ENCODE data around the gene PTPRN2.
"Not testable (repeated sequence)": the region's sequence is repeated elsewhere in the genome, so short reads cannot be mapped to it uniquely, and the experiment has no call there.

Gene PTPRN2

DNA sequence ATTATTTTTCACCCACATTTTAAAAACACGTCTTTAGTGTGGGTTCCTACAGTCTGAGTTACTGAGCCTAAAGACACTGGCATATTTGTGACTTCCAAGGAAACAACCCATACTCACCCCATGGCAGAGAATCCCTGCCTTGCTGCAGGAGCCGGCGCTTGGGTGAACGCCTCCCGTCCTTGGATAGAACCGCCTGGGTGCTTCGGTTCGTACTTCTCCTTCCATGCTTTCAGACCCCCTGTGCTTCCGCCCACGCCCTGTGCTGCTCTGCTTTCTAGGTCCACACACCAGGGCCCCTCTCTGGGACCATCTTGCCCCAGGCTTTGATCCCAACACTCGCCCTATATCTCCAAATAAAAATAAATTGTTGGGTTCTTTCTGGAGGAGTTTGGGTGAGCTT, 125.8 kb downstream of the PTPRN2 start:
- in situ Hi-C loops (cut with MboI; ENCODE audit: low pct_unique_long_range_greater_than_20kb, low sequenced_read_pairs, unreplicated experiment): no loop called here
- TF ChIP-seq, protein P1, sequence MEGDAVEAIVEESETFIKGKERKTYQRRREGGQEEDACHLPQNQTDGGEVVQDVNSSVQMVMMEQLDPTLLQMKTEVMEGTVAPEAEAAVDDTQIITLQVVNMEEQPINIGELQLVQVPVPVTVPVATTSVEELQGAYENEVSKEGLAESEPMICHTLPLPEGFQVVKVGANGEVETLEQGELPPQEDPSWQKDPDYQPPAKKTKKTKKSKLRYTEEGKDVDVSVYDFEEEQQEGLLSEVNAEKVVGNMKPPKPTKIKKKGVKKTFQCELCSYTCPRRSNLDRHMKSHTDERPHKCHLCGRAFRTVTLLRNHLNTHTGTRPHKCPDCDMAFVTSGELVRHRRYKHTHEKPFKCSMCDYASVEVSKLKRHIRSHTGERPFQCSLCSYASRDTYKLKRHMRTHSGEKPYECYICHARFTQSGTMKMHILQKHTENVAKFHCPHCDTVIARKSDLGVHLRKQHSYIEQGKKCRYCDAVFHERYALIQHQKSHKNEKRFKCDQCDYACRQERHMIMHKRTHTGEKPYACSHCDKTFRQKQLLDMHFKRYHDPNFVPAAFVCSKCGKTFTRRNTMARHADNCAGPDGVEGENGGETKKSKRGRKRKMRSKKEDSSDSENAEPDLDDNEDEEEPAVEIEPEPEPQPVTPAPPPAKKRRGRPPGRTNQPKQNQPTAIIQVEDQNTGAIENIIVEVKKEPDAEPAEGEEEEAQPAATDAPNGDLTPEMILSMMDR (IDR thresholded peaks at IDR 0.05; ENCODE audit: extremely low read depth, insufficient read depth, missing control alignments): no peak
- no peak for DNase-seq (ENCODE audit: low spot score)

DNA sequence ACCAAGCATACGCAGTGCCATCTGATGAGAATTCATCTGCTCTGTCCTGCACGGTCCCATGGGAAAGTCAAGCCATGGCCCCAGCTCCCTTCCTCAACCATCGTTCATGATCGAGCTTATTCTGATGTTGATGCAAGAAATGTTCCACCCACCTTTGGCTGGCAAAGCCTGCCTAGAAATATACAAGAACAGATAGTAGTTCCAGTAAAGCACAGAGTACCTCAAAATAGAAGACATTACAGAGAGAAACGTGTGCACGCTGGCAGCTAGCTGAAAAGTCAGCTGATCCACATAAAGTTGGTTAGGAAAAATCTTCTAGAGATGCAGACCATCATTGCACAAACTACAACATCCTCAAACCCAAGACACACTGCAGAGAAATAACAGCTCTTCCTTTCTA, 127.0 kb downstream of the PTPRN2 start:
- in situ Hi-C loops (cut with MboI; ENCODE audit: low pct_unique_long_range_greater_than_20kb, low sequenced_read_pairs, unreplicated experiment): no loop called here
- DNase-seq (ENCODE audit: low spot score): no peak
- TF ChIP-seq, protein P1 (IDR thresholded peaks at IDR 0.05; ENCODE audit: extremely low read depth, insufficient read depth, missing control alignments): no peak

DNA sequence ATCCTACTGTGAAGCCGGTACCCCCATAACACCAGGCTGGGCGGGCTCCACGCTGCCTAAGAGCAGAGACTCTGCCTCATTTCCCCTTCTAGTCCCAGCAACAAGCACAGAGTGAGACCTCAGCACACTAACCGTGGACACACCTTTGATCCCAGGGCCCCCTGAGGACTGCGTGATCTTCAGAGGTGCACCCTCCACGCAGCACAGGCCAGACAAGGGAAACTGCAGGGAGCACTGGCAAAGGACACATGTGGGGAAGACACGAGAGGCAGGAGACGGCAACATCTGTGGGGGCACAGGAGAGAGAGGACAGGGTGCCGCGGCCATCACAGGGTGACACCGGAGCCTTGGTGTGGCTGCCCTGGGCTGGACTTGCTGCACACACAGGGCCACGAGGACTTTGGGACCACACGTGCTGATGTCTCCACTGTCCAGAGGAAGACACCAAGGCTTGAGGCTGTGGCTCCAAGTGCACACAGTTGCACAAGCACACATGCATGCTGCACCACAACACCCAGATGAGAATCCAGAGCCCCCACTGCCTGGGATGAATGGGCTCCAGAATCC, 128.8 kb downstream of the PTPRN2 start:
- no peak for DNase-seq (ENCODE audit: low spot score)
- TF ChIP-seq, protein P1 (IDR thresholded peaks at IDR 0.05; ENCODE audit: extremely low read depth, insufficient read depth, missing control alignments): no peak
- in situ Hi-C loops (cut with MboI; ENCODE audit: low pct_unique_long_range_greater_than_20kb, low sequenced_read_pairs, unreplicated experiment): no loop called here

DNA sequence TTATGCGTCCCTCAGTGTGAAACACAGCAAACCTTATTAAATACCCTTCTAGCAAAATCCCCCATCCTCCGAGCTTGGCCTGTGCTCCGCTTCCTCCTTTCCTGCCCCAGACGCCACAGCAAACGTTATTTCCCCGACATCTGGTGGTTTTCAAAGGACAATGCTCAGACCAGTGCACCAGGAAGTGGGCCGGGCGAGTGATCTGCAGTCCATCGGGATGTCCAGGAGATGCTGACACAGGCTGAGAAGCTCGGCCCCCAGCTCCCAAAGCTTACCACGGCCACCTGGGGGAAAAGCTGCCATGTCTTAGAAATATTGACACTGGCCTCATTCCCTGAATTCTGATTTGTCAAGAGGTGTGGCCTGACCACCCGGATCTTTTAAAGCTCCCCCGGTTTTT, 129.5 kb downstream of the PTPRN2 start:
- in situ Hi-C loops (cut with MboI; ENCODE audit: low pct_unique_long_range_greater_than_20kb, low sequenced_read_pairs, unreplicated experiment): no loop called here
- no peak for DNase-seq (ENCODE audit: low spot score)

DNA sequence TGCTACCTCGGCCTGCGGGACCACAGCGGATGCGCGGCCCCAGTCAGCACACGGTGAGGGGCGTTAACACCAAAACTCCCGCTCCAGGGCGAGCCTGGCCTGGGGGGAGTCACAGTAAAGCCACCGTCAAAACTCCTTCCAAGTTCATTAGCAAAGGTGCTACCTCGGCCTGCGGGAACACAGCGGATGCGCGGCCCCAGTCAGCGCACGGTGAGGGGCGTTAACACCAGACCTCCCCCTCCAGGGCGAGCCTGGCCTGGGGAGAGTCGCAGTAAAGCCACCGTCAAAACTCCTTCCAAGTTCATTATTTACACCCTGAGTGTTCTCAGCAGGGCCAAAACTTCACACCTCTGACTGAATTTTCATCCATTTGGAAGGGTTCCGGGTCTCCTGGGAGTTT, 130.0 kb downstream of the PTPRN2 start:
- DNase-seq (ENCODE audit: low spot score); in situ Hi-C loops (cut with MboI; ENCODE audit: low pct_unique_long_range_greater_than_20kb, low sequenced_read_pairs, unreplicated experiment): not testable (repeated sequence)

More for the DNA sequence above, 129.5 kb downstream of the PTPRN2 start:
- TF ChIP-seq, protein P1 (IDR thresholded peaks at IDR 0.05; ENCODE audit: extremely low read depth, insufficient read depth, missing control alignments): no peak

DNA sequence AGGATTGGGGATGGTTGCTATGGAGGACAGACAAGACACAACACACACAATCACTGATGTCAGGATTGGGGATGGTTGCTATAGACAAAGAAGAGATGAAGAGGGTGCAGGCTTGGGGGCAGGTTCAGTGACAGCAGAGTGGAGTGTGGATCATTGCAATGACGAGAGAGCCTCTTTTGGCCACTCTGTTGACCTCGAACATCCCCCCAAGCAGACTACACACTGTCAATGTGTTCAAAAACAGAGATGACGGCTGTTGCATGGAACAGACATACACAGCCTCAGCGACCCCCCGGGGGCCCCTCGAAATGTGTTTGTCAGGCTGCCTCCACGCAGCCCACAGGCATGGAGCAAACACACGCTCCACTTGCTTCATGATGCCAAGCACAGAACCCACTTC, 133.0 kb downstream of the PTPRN2 start:
- in situ Hi-C loops (cut with MboI; ENCODE audit: low pct_unique_long_range_greater_than_20kb, low sequenced_read_pairs, unreplicated experiment): no loop called here
- TF ChIP-seq, protein P1 (IDR thresholded peaks at IDR 0.05; ENCODE audit: extremely low read depth, insufficient read depth, missing control alignments): no peak
- no peak for DNase-seq (ENCODE audit: low spot score)

DNA sequence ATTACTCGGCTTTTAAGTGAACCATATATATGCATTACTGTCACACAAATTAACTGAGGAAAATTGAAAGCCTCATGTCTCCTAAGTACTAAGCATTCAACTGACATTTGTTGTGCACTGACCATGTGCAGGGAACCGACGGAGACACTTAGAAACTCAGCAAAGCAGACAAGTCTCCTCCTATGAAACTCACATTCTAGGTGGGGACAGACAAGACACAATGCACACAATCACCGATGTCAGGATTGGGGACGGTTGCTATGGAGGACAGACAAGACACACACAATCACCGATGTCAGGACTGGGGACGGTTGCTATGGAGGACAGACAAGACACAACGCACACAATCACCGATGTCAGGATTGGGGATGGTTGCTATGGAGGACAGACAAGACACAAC, 134.0 kb downstream of the PTPRN2 start:
- in situ Hi-C loops (cut with MboI; ENCODE audit: low pct_unique_long_range_greater_than_20kb, low sequenced_read_pairs, unreplicated experiment): no loop called here
- TF ChIP-seq, protein P1 (IDR thresholded peaks at IDR 0.05; ENCODE audit: extremely low read depth, insufficient read depth, missing control alignments): no peak
- DNase-seq (ENCODE audit: low spot score): no peak
